NT2/D1 (cell line): ENCODE measurements around the gene LETM1.

Source experiments
- SUZ12 ChIP-seq: IDR thresholded peaks from 2 replicates; pipeline ENCODE4 v1.6.1; 2011; ENCODE audit not compliant: insufficient read length, insufficient read depth; ENCODE audit errors: extremely low read depth
- YY1 ChIP-seq: IDR thresholded peaks from 2 replicates; pipeline ENCODE4 v1.6.1; 2011; ENCODE audit not compliant: insufficient read length, insufficient read depth
- ZNF274 ChIP-seq: IDR thresholded peaks from 2 replicates; pipeline ENCODE4 v1.6.1; 2011; ENCODE audit warnings: mild to moderate bottlenecking, low read depth, low read length

DNA sequence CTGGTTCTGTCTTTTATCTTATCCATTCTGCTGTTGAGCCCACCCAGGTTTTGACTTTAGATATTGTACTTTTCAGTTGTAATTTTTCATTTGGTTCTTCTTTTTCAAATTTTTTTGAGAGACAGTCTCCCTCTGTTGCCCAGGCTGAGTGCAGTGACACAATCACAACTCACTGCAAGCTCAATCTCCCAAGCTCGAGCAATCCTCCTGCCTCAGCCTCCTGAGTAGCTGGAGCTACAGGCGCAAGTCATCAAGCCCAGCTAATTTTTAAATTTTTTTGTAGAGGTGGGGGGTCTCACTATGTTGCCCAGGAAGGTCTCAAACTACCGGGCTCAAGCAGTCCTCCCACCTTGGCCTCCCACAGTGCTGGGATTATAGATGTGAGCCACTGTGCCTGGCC lies 25.7 kb downstream of the LETM1 start:
- no peak for TF ChIP-seq YY1
- no peak for TF ChIP-seq ZNF274
- no peak for TF ChIP-seq SUZ12
